NB4 (cell line): Measurements from ENCODE around the gene CPNE2.

Experiments
- CTCF ChIP-seq: IDR thresholded peaks from one replicate; pipeline ENCODE4 v1.5.1; 2012; ENCODE audit warnings: low read depth, low read length
- MAX ChIP-seq: IDR thresholded peaks from 2 replicates; pipeline ENCODE4 v1.6.1; 2011; ENCODE audit warnings: low read depth, low read length
- POLR2A ChIP-seq: IDR thresholded peaks from 2 replicates; pipeline ENCODE4 v1.6.1; 2011; ENCODE audit warnings: mild to moderate bottlenecking; ENCODE audit not compliant: insufficient read length; ENCODE audit errors: extremely low read depth

DNA sequence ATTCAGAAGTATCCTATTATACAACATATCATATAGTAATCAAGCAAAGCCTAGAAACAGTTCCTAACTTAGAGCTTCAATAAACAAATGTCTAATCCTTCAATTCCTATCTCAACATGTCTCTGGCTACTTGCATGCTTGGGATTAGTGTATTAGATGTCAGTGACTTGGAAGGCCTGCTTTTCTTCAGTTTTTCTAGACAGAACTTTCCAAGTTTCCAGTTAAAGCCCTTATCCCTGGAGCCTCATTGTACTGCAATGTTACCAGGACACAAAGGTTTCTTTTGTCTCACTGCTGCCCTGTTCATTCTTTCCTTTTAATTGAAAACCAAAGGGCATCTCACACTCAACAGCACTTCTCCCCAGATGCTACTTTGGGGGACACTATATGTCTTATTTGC, 76.9 kb downstream of the CPNE2 start:
- no peak for TF ChIP-seq POLR2A
- TF ChIP-seq MAX = no peak
- no peak for TF ChIP-seq CTCF
